Lower lobe of right lung (tissue), 2 donors: ENCODE measurements around the gene GOLGA1. TPM values are rescaled to one million over a fixed set of nuclear protein-coding genes. Genes with fewer than 3 reads are reported as not detected.
"Not testable (repeated sequence)": the region's sequence is repeated elsewhere in the genome, so short reads cannot be mapped to it uniquely, and the experiment has no call there.

Experiments
- ATAC-seq, 2 donors: fragments of 200-7000 bp; cut with Tn5 transposase; one replicate each; pipeline ENCODE4 v1.9.1; 2020 to 2022; ENCODE audit warnings: mild to moderate bottlenecking in 2 of 2, moderate library complexity in 2 of 2
- DNase-seq: peaks from one replicate; pipeline ENCODE4 v3.0.0-alpha.2; 2020
- H3K27ac ChIP-seq: fragments of 200-600 bp; one replicate; pipeline ENCODE4 v1.8.0; 2022
- H3K27me3 ChIP-seq: fragments of 200-600 bp; one replicate; pipeline ENCODE4 v1.8.0; 2022; ENCODE audit warnings: low read depth
- H3K36me3 ChIP-seq: fragments of 200-600 bp; one replicate; pipeline ENCODE4 v1.8.0; 2022; ENCODE audit warnings: mild to moderate bottlenecking
- H3K4me1 ChIP-seq: fragments of 200-600 bp; one replicate; pipeline ENCODE4 v1.8.0; 2022
- H3K4me3 ChIP-seq: fragments of 200-600 bp; one replicate; pipeline ENCODE4 v1.8.0; 2022; ENCODE audit warnings: mild to moderate bottlenecking
- H3K9me3 ChIP-seq: fragments of 200-600 bp; one replicate; pipeline ENCODE4 v1.8.0; 2022
- CTCF ChIP-seq: fragments of 200-600 bp; IDR thresholded peaks from one replicate; pipeline ENCODE4 v1.8.0; 2022; ENCODE audit warnings: antibody characterized with exemption, mild to moderate bottlenecking
- intact Hi-C: fragments of 100-400 bp; cut with DNase I; formaldehyde crosslinking; loops from one replicate; pipeline ENCODE4 v1.11.0; 2022
- total RNA-seq: library from RNA; stranded (reverse); fragmentation: NEBNext Ultra II Directional; extraction: Animal tissue kit (Norgen Biotek cat#: 25700); gene quantifications from one replicate; pipeline ENCODE4 v1.2.1, GENCODE V29; 2021
- donor health status: DM: no; HTN: yes; CAD: no; lungs with severe emphysema.

Gene GOLGA1
- total RNA-seq, 1 donor from 2014 or later: 24.6 TPM

- H3K4me3 ChIP-seq: no peak overlapping the region
- H3K27ac ChIP-seq: no peak overlapping the region
- no peaks in the 10 kb centered on the region for H3K27me3 ChIP-seq
- no peak for DNase-seq
- intact Hi-C loops: no loop called here
- no peaks in the 10 kb centered on the region for H3K4me1 ChIP-seq
- no peaks in the 10 kb centered on the region for H3K9me3 ChIP-seq
- H3K36me3 ChIP-seq: no peaks in the 10 kb centered on the region
- no peak for ATAC-seq
- TF ChIP-seq CTCF: no peak
These were observed 97.3 kb downstream of the GOLGA1 start for GRCh38 chr9:124843456-124844034.

DNA sequence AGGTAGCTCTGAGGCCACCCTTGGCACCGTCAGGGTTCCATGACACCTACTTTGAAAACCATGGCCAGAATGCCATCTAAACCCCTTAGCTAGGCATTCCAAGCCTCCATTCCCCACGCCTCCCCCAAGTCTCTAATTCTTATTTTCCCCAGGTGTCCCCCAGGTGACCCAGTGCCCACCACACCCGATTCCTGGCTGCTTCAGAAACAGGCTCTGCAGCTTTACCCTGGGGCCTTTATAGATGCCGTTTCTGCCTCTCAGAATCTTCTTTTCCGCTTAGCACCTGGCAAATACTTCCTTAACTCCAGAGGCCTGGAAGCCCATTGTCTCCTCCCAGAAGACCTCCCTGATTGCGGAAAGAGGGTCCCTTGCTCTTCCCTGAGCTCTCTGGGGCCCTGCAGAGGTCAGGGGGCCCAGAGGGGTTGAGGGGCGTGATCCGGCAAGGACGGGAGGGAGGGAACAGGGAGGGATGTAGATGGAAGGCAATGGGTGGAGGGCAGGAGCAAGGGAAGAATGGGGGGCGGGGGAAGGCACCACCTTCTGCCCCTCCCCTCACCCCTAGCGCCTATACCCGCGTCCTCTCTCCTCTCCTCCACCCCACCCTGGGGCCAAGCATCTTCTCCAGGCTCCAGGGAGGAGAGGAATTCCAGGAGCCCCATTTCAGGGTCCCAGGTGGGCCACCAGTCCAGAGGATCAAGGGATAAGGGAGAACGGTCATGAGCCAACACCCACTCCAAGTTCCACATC, 99.6 kb downstream of the GOLGA1 start:
- no peaks in the 10 kb centered on the region for H3K36me3 ChIP-seq
- no peak for TF ChIP-seq CTCF
- no peak overlapping the region for H3K27ac ChIP-seq
- intact Hi-C loops: no loop called here
- H3K9me3 ChIP-seq: no peaks in the 10 kb centered on the region
- DNase-seq: no peak
- no peak for ATAC-seq
- no peaks in the 10 kb centered on the region for H3K27me3 ChIP-seq
- no peak overlapping the region for H3K4me3 ChIP-seq
- H3K4me1 ChIP-seq: no peaks in the 10 kb centered on the region

DNA sequence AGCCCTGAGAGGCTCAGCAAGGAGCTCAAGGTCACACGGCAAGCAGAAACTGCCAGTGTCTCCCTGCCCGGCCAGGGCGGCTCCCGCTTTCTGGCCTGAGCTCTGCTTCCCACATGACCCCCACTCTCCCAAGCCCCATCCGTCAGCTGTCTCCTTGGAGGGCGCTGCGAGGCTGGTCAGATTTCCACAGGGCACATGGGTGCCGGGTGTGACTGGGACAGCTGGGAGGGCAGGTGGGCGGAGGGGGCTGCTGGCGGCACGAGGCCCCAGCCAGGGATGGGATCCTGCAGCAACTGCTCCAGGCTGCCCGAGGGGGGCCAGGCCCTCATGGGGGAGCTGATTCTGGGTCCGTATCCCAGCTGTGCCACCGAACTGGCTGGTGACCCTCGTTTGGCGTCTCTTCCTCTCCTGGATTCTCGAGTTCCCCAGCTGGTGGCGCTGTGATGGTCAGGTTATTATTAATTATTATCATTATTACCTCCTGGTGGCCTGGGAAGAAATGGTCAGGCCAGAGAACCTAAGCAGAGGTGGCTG, 100.5 kb downstream of the GOLGA1 start:
- Histone ChIP-seq H3K9me3 (no peaks in the 10 kb centered on the region), H3K4me3 (no peak overlapping the region), H3K4me1 (peaks cover 5% of the 10 kb centered on the region), H3K27me3 (no peaks in the 10 kb centered on the region), H3K36me3 (no peaks in the 10 kb centered on the region), H3K27ac (no peak overlapping the region)
- intact Hi-C loops: no loop called here
- DNase-seq (no peak), ATAC-seq (peak in 1 of 2 donors; percentile 13)
- peak; percentile 13 for TF ChIP-seq CTCF

- ATAC-seq: peak; percentile 30 to 40
- intact Hi-C loops: no loop called here
- DNase-seq: no peak
- no peaks in the 10 kb centered on the region for H3K9me3 ChIP-seq
- no peaks in the 10 kb centered on the region for H3K27me3 ChIP-seq
- no peak overlapping the region for H3K4me3 ChIP-seq
- H3K27ac ChIP-seq: no peak overlapping the region
- no peaks in the 10 kb centered on the region for H3K36me3 ChIP-seq
- peak; percentile 44 for TF ChIP-seq CTCF
- H3K4me1 ChIP-seq: peaks cover 11% of the 10 kb centered on the region
These were observed 101.1 kb downstream of the GOLGA1 start for GRCh38 chr9:124839612-124840299.

DNA sequence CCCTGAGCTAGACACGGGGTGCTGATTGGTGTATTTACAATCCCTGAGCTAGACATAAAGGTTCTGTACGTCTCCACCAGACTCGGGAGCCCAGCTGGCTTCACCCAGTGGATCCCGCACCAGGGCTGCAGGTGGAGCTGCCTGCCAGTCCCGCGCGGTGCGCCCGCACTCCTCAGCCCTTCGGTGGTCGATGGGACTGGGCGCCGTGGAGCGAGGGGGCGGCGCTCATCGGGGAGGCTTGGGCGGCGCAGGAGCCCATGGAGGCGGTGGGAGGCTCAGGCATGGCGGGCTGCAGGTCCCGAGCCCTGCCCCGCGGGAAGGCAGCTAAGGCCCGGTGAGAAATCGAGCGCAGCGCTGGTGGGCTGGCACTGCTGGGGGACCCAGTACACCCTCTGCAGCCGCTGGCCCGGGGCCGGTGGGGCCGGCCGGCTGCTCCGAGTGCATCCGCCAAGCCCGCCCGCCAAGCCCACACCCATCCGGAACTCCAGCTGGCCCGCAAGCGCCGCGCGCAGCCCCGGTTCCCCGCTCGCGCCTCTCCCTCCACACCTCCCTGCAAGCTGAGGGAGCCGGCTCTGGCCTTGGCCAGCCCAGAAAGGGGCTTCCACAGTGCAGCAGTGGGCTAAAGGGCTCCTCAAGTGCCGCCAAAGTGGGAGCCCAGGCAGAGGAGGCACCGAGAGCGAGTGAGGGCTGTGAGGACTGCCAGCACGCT, 102.2 kb downstream of the GOLGA1 start:
- ATAC-seq, H3K27ac ChIP-seq, DNase-seq, H3K9me3 ChIP-seq, H3K36me3 ChIP-seq, intact Hi-C loops, H3K27me3 ChIP-seq: not testable (repeated sequence)
- Histone ChIP-seq H3K4me1 (peaks cover 17% of the 10 kb centered on the region), H3K4me3 (peak overlapping the region; percentile 3)

DNA sequence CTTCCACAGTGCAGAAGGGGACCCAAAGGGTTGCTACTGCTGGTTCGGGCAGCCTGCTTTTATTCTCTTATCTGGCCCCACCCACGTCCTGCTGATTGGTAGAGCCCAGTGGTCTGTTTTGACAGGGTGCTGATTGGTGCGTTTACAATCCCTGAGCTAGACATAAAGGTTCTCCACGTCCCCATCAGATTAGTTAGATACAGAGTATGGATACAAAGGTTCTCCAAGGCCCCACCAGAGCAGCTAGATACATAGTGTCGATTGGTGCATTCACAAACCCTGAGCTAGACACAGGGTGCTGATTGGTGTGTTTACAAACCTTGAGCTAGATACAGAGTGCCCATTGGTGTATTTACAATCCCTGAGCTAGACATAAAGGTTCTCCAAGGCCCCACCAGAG, 102.8 kb downstream of the GOLGA1 start:
- peaks cover 17% of the 10 kb centered on the region for H3K4me1 ChIP-seq
- H3K4me3 ChIP-seq, intact Hi-C loops, H3K36me3 ChIP-seq, ATAC-seq, H3K9me3 ChIP-seq, DNase-seq, H3K27ac ChIP-seq, H3K27me3 ChIP-seq: not testable (repeated sequence)
